Activated CD8-positive, alpha-beta T cell treated with anti-CD3 and anti-CD28 coated beads, Interleukin-2, amount 10 ng/mL, durations not matched to agents 7 days and 5 days (primary cell): Measurements from ENCODE around the gene DOK1. TPM values are rescaled to one million over a fixed set of nuclear protein-coding genes. Genes with fewer than 3 reads are reported as not detected.
A peak's percentile ranks its signal among the peaks of the same experiment; 100 is the strongest.

Experiments used
- ATAC-seq: fragments of 150-1000 bp; cut with Tn5 transposase; one replicate; pipeline ENCODE4 v1.10.0; 2021; ENCODE audit warnings: moderate library complexity
- CTCF ChIA-PET: fragments of 350-600 bp; sonication (Branson Sonifier 250); formaldehyde crosslinking; loops from one replicate; lab custom pipeline; 2021; ENCODE audit warnings: antibody characterized with exemption; lab: Charles Lee
- POLR2A ChIA-PET: fragments of 350-600 bp; sonication (Branson Sonifier 250); formaldehyde crosslinking; loops from one replicate; lab custom pipeline; 2021; ENCODE audit warnings: antibody characterized with exemption; lab: Charles Lee
- DNase-seq: peaks from one replicate; pipeline ENCODE4 v3.0.0-alpha.2; 2020
- H3K27ac Mint-ChIP-seq: one replicate; pipeline ENCODE4 v1.8.0; 2021; ENCODE audit warnings: mild to moderate bottlenecking, mixed read lengths
- H3K27me3 Mint-ChIP-seq: one replicate; pipeline ENCODE4 v1.8.0; 2021; ENCODE audit warnings: low read depth, mixed read lengths
- H3K36me3 Mint-ChIP-seq: one replicate; pipeline ENCODE4 v1.8.0; 2021; ENCODE audit warnings: low read depth, mixed read lengths
- H3K4me1 Mint-ChIP-seq: one replicate; pipeline ENCODE4 v1.8.0; 2021; ENCODE audit warnings: low read depth, mixed read lengths
- H3K4me3 Mint-ChIP-seq: one replicate; pipeline ENCODE4 v1.8.0; 2021; ENCODE audit warnings: mild to moderate bottlenecking, mixed read lengths
- H3K9me3 Mint-ChIP-seq: one replicate; pipeline ENCODE4 v1.8.0; 2022; ENCODE audit warnings: mixed read lengths; ENCODE audit not compliant: insufficient read depth
- total RNA-seq, 2 experiments: library from RNA; stranded (reverse); gene quantifications; one replicate each; pipeline ENCODE4 v1.2.3, GENCODE V29; 2021

Gene DOK1
- total RNA-seq, 2 experiments from 2014 or later = 32.4 to 35.9 TPM

DNA sequence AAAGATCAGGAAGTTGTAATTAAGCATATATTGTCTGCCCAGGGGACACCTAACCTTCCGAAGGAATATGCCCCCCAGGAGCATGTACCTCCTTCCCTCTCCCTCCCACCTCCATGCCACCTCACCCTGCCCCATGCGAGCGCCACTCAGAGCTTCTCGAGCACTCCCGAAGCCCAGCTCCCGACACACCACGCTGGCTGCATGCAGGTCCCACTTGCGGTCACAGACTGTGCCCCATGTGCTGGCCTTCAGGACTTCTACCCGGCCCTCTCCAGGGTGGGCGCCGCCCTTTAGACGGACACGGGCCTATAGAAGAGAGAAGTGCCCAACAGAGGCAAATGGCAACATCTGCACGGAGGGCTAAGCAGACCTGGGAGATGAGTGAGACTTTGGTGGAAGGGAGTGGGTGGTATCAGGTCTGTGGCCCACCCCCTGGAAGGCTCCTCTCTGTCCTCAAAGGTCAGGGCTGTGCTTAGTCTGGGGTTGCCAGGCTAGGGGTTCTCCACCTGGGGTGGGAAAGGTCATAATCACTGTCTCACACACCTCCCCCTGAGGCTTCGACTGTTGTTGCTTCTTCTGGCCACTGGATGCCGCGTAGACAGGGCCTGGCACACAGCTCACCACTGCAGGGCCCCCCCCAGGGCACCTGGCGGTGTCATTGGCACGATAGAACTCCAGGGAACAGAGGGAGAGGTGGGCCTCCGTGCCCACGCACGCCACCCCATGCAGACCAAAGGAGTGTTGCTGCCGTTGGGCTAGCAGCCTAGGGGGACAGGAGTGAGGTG, 18.2 kb upstream of the DOK1 start:
- Mint-ChIP-seq H3K27ac (no peak overlapping the region), H3K9me3 (no peaks in the 10 kb centered on the region), H3K4me3 (no peak overlapping the region), H3K27me3 (peaks cover 29% of the 10 kb centered on the region), H3K36me3 (peaks cover 18% of the 10 kb centered on the region), H3K4me1 (peaks cover 34% of the 10 kb centered on the region)
- ATAC-seq (peak; percentile 20), DNase-seq (no peak)
- ChIA-PET POLR2A (interaction anchor here (0.6 to 1.5 kb wide), 4 partner anchors 22 to 250 kb away, joined by 3 to 4 read pairs (median 3); no protein-coding TSS in a partner anchor), CTCF (no interaction called here)

DNA sequence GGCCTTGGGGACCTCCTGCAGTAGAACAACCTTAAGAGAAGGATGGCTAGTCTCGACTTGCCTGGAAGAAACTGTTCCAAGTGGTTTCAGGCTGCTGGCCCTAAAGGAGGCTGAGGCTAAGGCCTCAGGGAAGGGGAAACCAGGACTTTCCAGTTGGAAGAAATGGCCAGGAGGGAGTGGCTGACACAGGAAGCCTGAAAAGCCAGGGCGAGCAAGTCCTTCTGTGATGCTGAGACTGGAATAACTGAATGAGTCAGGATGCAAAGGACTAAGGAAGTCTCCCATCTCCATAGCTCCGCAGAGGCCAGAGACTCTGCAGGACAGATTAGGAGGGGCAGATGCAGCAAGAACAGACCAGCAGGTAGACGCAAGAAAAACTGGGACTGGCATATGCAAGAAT, 17.4 kb upstream of the DOK1 start:
- DNase-seq (no peak), ATAC-seq (no peak)
- Mint-ChIP-seq H3K27me3 (peaks cover 30% of the 10 kb centered on the region), H3K36me3 (peaks cover 10% of the 10 kb centered on the region), H3K9me3 (no peaks in the 10 kb centered on the region), H3K4me3 (no peak overlapping the region), H3K27ac (no peak overlapping the region), H3K4me1 (peaks cover 26% of the 10 kb centered on the region)
- ChIA-PET CTCF (interaction anchor here (2.8 kb wide), 1 partner anchor 50 kb away, joined by 17 read pairs; no protein-coding TSS in a partner anchor), POLR2A (interaction anchor here (0.6 to 1.2 kb wide), 2 partner anchors 21 to 251 kb away, joined by 3 read pairs; no protein-coding TSS in a partner anchor)

DNA sequence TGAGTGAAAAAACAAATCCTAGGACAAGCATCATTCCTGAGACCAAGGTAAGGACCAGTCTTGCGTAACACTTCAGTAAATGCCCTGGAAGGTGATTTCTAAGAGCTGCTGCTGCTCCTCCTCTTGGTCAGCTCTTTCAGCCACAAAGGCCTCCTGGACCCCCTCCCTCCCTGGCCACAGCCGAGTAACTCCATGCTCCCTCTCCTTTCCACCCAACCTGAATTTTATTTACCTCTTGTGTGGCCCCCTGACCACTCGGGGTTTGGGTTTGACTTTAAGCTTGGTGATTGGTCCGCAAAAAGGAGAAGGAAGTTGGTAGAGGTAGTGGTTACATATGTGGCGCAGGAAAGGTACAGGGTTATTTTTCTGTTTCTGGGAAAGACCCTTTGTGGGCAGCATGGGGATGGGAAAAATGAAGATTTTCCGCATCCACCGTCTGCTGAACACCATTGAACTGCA, 15.6 kb upstream of the DOK1 start:
- Mint-ChIP-seq H3K4me3 (no peak overlapping the region), H3K9me3 (no peaks in the 10 kb centered on the region), H3K27ac (no peak overlapping the region), H3K27me3 (peaks cover 36% of the 10 kb centered on the region), H3K4me1 (peaks cover 22% of the 10 kb centered on the region), H3K36me3 (no peaks in the 10 kb centered on the region)
- POLR2A ChIA-PET = interaction anchor here (0.7 to 1.1 kb wide), 3 partner anchors 8 to 12 kb away, joined by 3 to 5 read pairs (median 4); partner anchors contain the start of genes AUP1 and HTRA2
- ATAC-seq = no peak
- no peak for DNase-seq
- CTCF ChIA-PET = interaction anchor here (1.2 to 2.8 kb wide), 6 partner anchors 31 to 204 kb away, joined by 3 to 17 read pairs (median 4); partner anchors contain the start of genes CCDC142, PCGF1 and TTC31

DNA sequence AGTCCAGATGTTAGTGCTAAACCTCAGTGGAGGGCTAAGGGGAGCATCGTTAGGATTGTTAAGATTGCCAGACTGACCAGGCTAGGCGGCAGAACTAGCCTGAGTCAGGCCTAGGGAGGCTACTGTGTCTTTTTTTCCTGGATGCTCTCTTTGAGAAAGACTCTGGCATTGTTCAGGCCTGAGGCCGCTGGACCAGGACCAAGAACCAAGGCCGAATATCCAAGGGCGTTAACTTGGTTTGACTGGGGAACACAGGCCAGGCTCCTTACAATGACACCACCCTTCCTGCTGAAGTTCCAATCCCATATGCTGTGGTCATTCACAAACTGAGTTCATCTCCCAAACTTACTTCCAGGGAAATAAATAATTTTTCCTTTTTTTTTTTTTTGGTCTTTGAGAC, 14.2 kb upstream of the DOK1 start:
- CTCF ChIA-PET = interaction anchor here (1.0 to 1.6 kb wide), 4 partner anchors 8 to 82 kb away, joined by 3 to 5 read pairs (median 3); partner anchors contain the start of gene WBP1
- ATAC-seq = no peak
- peaks cover 22% of the 10 kb centered on the region for H3K4me1 Mint-ChIP-seq
- H3K27ac Mint-ChIP-seq = no peak overlapping the region
- no peaks in the 10 kb centered on the region for H3K9me3 Mint-ChIP-seq
- H3K4me3 Mint-ChIP-seq = no peak overlapping the region
- no peaks in the 10 kb centered on the region for H3K36me3 Mint-ChIP-seq
- POLR2A ChIA-PET = interaction anchor here (0.6 to 0.8 kb wide), 2 partner anchors 10 to 56 kb away, joined by 3 read pairs; partner anchors contain the start of gene HTRA2
- DNase-seq = no peak
- H3K27me3 Mint-ChIP-seq = peaks cover 45% of the 10 kb centered on the region

DNA sequence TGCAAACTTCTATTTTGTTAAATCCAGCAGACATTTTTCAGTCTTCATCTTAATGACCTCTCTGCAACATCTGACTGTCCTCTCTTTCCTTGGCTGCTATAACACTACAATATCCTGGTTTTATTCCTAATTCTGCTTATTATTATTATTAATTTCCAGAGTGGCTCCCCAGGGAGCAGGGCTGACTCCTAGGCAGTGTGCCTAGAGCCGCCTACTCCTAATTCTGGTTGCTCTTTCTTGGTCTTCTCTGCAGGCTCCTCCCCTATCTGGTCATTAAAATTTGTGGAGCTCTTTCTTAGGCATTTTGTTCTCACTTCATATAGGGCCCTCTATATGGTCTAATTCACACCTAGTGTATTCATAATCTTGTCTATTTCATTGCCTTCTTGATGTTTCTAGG, 11.5 kb upstream of the DOK1 start:
- Mint-ChIP-seq H3K4me1 (peaks cover 24% of the 10 kb centered on the region), H3K4me3 (no peak overlapping the region), H3K9me3 (no peaks in the 10 kb centered on the region), H3K27ac (no peak overlapping the region), H3K36me3 (no peaks in the 10 kb centered on the region), H3K27me3 (peaks cover 52% of the 10 kb centered on the region)
- CTCF ChIA-PET = interaction anchor here (0.8 to 1.8 kb wide), 3 partner anchors 11 to 43 kb away, joined by 3 to 6 read pairs (median 4); no protein-coding TSS in a partner anchor
- ATAC-seq (no peak), DNase-seq (no peak)
- POLR2A ChIA-PET = no interaction called here

DNA sequence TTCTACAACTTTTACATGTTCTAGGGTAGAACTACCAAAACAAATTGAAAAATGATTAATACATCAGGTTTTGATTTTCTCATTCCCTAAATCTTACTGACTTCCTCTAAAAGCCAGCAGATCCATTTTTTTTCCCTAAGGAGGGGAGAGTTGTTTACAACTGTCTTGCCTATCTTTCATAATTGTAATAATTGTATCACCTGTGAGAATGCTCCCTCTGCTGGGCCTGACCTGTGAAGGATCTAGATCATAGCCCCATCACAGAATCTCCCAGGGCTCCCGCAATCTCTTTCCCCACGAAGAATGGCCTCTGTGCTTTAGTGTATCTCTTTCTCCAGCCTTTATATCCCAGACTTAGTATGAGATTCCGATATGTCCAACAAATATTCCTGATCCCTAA, 9.9 kb upstream of the DOK1 start:
- ATAC-seq (no peak), DNase-seq (peak; percentile 38)
- H3K27ac Mint-ChIP-seq = no peak overlapping the region
- peaks cover 15% of the 10 kb centered on the region for H3K4me1 Mint-ChIP-seq
- POLR2A ChIA-PET = no interaction called here
- no peak overlapping the region for H3K4me3 Mint-ChIP-seq
- peaks cover 48% of the 10 kb centered on the region for H3K27me3 Mint-ChIP-seq
- H3K36me3 Mint-ChIP-seq = no peaks in the 10 kb centered on the region
- H3K9me3 Mint-ChIP-seq = no peaks in the 10 kb centered on the region
- CTCF ChIA-PET = interaction anchor here (0.6 to 4.1 kb wide), 14 partner anchors 10 to 96 kb away, joined by 3 to 22 read pairs (median 4); partner anchors contain the start of genes AUP1, CCDC142, HTRA2 and TTC31

DNA sequence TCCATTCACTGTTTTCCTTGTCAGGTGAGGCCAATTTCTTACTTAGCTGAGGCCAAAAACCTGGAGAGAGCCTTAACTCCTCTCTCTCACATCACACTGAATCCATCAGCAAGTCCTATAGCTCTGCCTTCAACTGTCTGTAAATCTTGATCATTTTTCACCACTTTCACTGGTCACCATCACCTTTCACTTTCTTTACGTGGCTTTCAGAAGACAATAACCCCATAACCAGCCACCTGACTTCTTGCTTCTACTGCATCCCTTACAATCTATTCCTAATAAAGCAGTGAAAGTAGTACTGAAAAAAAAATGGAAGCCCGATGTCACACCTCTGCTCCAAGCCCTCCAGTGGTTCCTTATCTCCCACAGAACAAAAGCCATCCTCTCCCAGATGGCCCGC, 8.5 kb upstream of the DOK1 start:
- ATAC-seq (no peak), DNase-seq (no peak)
- no peak overlapping the region for H3K27ac Mint-ChIP-seq
- H3K36me3 Mint-ChIP-seq = no peaks in the 10 kb centered on the region
- peaks cover 14% of the 10 kb centered on the region for H3K4me1 Mint-ChIP-seq
- H3K4me3 Mint-ChIP-seq = no peak overlapping the region
- H3K27me3 Mint-ChIP-seq = peaks cover 55% of the 10 kb centered on the region
- CTCF ChIA-PET = interaction anchor here (1.1 to 4.1 kb wide), 4 partner anchors 15 to 63 kb away, joined by 4 to 22 read pairs (median 11); partner anchors contain the start of genes AUP1, CCDC142, HTRA2 and TTC31
- H3K9me3 Mint-ChIP-seq = no peaks in the 10 kb centered on the region
- POLR2A ChIA-PET = interaction anchor here (1.1 to 1.6 kb wide), 2 partner anchors 9 to 23 kb away, joined by 3 to 6 read pairs; no protein-coding TSS in a partner anchor

DNA sequence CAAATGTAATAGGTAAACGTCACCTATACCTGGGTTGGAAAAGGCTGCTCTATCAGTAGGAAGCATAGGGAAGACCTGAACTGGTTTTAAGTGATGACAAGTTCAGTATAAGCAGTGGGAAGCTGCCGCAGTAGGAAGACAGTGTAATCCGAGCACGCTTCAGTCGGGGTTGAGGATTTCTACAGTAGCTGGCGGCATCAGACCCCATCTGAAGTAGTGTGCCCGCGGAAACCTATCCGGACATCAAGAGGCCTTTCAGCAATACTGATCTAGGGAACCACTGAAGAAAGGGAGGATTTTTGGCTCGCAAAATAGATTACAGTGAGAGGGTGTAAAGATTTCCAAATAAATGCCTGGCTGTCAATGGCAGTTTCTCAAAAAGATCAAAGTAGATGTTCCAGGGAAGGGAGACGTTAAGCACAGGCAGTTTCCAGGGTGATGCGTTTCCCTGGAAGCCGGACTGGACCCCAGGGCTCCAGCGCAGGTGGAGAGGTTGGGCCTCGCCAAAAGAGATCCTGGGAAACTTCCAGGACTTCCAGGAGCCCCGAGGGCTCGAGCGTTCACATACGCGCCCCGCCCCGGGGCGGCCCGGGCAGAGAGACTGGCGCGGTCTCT, 6.1 kb upstream of the DOK1 start:
- ChIA-PET CTCF (interaction anchor here (0.9 to 1.5 kb wide), 2 partner anchors 38 to 39 kb away, joined by 3 to 4 read pairs; no protein-coding TSS in a partner anchor), POLR2A (interaction anchor here (0.9 kb wide), 1 partner anchor 92 kb away, joined by 3 read pairs; no protein-coding TSS in a partner anchor)
- ATAC-seq (no peak), DNase-seq (no peak)
- H3K27ac Mint-ChIP-seq = no peak overlapping the region
- no peaks in the 10 kb centered on the region for H3K36me3 Mint-ChIP-seq
- no peaks in the 10 kb centered on the region for H3K9me3 Mint-ChIP-seq
- H3K4me1 Mint-ChIP-seq = peaks cover 21% of the 10 kb centered on the region
- H3K27me3 Mint-ChIP-seq = peaks cover 56% of the 10 kb centered on the region
- peak overlapping the region; percentile 54 for H3K4me3 Mint-ChIP-seq

DNA sequence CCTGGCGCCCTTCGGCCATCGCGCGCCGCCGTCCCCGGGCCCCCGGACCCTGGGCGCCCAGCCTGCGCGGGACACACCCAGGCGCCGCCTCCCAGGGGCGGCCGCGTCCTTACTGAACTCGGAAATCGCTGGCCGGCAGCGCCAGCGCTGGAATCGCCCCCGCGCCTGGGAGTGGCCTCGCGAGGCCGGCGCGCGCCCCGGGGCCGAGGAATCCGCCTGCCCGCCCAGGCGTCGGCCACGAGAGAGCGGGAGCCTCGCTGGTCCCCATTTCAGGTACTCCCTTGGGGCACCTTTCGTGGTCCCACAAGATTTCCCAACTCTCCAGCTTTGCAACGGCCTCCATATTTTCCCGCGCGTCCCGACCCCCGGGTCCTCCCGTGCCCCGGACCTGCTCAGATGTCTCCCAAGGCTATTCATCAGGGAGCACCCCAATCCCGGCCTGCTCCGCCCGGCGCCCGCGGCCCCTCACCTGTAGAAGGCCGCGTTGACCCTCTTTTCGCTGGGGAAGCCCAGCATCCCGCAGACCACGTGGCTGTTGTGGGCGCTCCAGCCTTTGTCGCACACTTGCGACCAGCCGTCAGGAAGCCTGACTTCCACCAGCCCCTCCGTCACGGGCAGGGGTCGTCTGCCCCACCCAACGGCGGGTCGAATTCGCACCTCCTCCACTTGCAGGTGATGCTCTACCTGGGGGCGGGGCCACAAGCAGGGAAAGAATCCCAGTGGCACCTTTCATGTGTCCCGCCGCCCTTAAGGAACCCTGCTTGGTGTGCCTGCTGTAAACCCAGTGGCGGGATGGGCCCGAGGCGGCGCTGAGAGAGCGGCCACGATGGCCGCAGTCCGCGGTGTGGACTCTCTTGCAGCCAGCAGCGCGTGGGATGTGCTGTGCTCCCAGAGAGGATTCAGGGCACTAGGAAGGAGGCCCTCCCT, 5.4 kb upstream of the DOK1 start:
- ChIA-PET POLR2A (interaction anchor here (0.9 to 1.5 kb wide), 2 partner anchors 20 to 93 kb away, joined by 3 read pairs; partner anchors contain the start of genes AUP1 and HTRA2), CTCF (interaction anchor here (1.0 to 2.1 kb wide), 3 partner anchors 36 to 68 kb away, joined by 4 to 7 read pairs (median 4); no protein-coding TSS in a partner anchor)
- peak; percentile 68 for ATAC-seq
- H3K4me1 Mint-ChIP-seq = peaks cover 26% of the 10 kb centered on the region
- DNase-seq = no peak
- peak overlapping the region; percentile 56 for H3K4me3 Mint-ChIP-seq
- no peak overlapping the region for H3K27ac Mint-ChIP-seq
- H3K27me3 Mint-ChIP-seq = peaks cover 56% of the 10 kb centered on the region
- H3K9me3 Mint-ChIP-seq = no peaks in the 10 kb centered on the region
- no peaks in the 10 kb centered on the region for H3K36me3 Mint-ChIP-seq

DNA sequence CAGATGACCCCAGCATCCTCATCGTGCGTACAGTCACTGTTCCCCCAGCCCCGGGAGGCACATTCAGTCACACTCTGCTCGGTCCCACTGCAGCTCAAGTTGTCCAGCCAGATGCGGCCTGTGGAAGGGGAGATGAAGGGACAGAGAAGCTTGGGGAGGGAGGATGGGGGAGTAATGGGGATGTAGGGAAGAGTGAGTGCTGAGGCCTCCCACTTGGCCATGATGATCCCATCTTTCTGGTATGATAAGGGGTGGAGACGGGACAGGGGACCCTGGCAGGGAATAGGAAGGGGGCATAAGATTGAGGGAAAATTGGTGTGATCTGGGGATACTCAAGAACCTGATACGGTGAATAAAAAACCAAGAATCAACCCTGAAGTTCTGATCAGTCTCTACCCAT, 4.3 kb upstream of the DOK1 start:
- Mint-ChIP-seq H3K27me3 (peaks cover 47% of the 10 kb centered on the region), H3K4me1 (peaks cover 29% of the 10 kb centered on the region), H3K4me3 (peak overlapping the region; percentile 5)

More for the DNA sequence above, 4.3 kb upstream of the DOK1 start:
- ChIA-PET POLR2A (interaction anchor here (1.0 to 1.8 kb wide), 3 partner anchors 11 to 26 kb away, joined by 3 to 5 read pairs (median 4); partner anchors contain the start of genes AUP1 and HTRA2), CTCF (interaction anchor here (0.7 to 2.1 kb wide), 9 partner anchors 18 to 69 kb away, joined by 3 to 7 read pairs (median 3); partner anchors contain the start of genes CCDC142 and TTC31)
- Mint-ChIP-seq H3K27ac (no peak overlapping the region), H3K9me3 (no peaks in the 10 kb centered on the region), H3K36me3 (no peaks in the 10 kb centered on the region)
- ATAC-seq = no peak
- DNase-seq = no peak
